Suprapubic skin (tissue), 4 donors: ENCODE measurements around the gene MCU.

Experiments
- EP300 ChIP-seq: sonication (generic); formaldehyde crosslinking; IDR thresholded peaks from one replicate; pipeline ENCODE4 v1.6.1; 2017; ENCODE audit warnings: antibody characterized with exemption
- POLR2A ChIP-seq, 2 donors: fragments of 450-650 bp; IDR thresholded peaks; one replicate each; pipeline ENCODE4 v1.6.1; 2017; ENCODE audit warnings: antibody characterized with exemption in 2 of 2, mild to moderate bottlenecking in 2 of 2, moderate library complexity in 2 of 2
- POLR2AphosphoS5 ChIP-seq, 3 donors: sonication (generic); formaldehyde crosslinking; IDR thresholded peaks; one replicate each; pipeline ENCODE4 v1.6.1; 2017; ENCODE audit warnings: antibody characterized with exemption in 3 of 3
- TF ChIP-seq, protein P1 (sequence below), 2 donors: fragments of 200-600 bp in 1 of 2; fragments of 450-650 bp in 1 of 2; sonication (generic) in 1 of 2; IDR thresholded peaks; one replicate each; pipeline ENCODE4 v1.5.1; 2016 to 2019; ENCODE audit warnings: antibody characterized with exemption in 2 of 2, mild to moderate bottlenecking in 1 of 2, moderate library complexity in 1 of 2

DNA sequence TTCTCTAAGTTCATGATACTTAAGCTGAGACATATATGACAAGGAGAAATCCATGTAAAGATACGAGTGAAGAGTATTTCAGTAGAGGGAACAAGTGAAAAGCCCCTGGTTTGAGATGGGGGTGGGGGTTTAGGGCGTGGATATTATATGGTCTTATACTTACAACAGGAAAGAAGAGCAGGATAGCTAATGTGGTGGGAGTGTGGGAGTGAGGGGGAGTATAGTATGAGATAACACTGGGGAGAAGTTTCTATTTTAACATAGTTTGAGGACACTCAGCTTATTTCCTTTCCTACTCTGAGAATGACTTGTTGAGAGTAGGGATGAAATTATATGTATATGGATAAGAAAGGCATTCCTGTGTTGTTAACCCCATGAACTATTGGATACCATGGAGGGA is 36.5 kb downstream of the MCU start:
- TF ChIP-seq, protein P1, sequence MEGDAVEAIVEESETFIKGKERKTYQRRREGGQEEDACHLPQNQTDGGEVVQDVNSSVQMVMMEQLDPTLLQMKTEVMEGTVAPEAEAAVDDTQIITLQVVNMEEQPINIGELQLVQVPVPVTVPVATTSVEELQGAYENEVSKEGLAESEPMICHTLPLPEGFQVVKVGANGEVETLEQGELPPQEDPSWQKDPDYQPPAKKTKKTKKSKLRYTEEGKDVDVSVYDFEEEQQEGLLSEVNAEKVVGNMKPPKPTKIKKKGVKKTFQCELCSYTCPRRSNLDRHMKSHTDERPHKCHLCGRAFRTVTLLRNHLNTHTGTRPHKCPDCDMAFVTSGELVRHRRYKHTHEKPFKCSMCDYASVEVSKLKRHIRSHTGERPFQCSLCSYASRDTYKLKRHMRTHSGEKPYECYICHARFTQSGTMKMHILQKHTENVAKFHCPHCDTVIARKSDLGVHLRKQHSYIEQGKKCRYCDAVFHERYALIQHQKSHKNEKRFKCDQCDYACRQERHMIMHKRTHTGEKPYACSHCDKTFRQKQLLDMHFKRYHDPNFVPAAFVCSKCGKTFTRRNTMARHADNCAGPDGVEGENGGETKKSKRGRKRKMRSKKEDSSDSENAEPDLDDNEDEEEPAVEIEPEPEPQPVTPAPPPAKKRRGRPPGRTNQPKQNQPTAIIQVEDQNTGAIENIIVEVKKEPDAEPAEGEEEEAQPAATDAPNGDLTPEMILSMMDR (IDR thresholded peaks at IDR 0.05): no peak
- TF ChIP-seq EP300 (no peak), POLR2AphosphoS5 (IDR thresholded peaks at IDR 0.05) (no peak), POLR2A (IDR thresholded peaks at IDR 0.05) (no peak)
